Measurements from ENCODE around the gene ETFBKMT. TPM values are rescaled to one million over a fixed set of nuclear protein-coding genes. Genes with fewer than 3 reads are reported as not detected.
"Not testable (repeated sequence)": the region's sequence is repeated elsewhere in the genome, so short reads cannot be mapped to it uniquely, and the experiment has no call there.

The ETFBKMT gene
- total RNA-seq, 6 experiments from 2014 or later = 1.5 to 6.9 (median 4.1) TPM

- no peaks in the 10 kb centered on the region for H3K9me3 ChIP-seq
- TF ChIP-seq CTCF (IDR thresholded peaks at IDR 0.05) (no peak), POLR2A (IDR thresholded peaks at IDR 0.05) (no peak)
- intact Hi-C loops (cut with DNase I) = no loop called here
- no peaks in the 10 kb centered on the region for H3K27me3 ChIP-seq
- peaks cover 0 to 19% (median 4%) of the 10 kb centered on the region in 4 donors for H3K4me1 ChIP-seq
- H3K36me3 ChIP-seq = no peaks in the 10 kb centered on the region
- no peak for DNase-seq
- ATAC-seq = peak in 1 of 4 donors; percentile 9
- H3K27ac ChIP-seq = peak overlapping the region; percentile 17 to 57 (median 27)
- WGBS (ENCODE audit: insufficient coverage, low coverage, low lambda C conversion rate, missing lambda C conversion rate) = 29% methylated on average over 4 of the region's 4 CpGs
- no peak overlapping the region for H3K4me3 ChIP-seq
Measured at GRCh38 chr12:31663576-31663975, 4.1 kb downstream of the ETFBKMT start.

DNA sequence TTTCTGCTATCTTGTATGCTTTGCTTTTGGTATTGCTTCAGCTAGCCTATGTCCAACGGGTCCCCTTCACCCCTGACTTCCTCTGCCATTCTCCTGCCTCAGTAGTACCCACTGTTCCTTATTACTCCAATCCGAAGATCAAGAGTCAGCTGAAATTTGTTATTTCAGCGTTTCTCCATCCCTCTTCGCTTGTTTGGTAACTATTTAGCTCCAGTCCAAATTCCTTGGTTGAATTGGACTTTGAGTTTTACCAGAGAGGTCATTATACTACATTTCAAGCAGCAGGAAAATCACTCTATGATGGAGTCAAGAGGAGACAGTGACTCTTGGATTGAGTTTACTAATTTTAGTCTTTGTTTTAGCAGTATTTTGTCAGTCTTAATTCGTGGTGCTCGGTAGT, 4.5 kb downstream of the ETFBKMT start:
- peak overlapping the region; percentile 6 to 57 (median 27) for H3K27ac ChIP-seq
- no peak overlapping the region for H3K4me3 ChIP-seq

GRCh38 chr12:31669020-31669419, 9.5 kb downstream of the ETFBKMT start:
- no peak for DNase-seq
- Histone ChIP-seq H3K4me1 (peaks cover 0 to 19% (median 7%) of the 10 kb centered on the region in 4 donors), H3K36me3 (no peaks in the 10 kb centered on the region), H3K27me3 (no peaks in the 10 kb centered on the region), H3K9me3 (peaks cover 0 to 4% (median 0%) of the 10 kb centered on the region in 4 donors), H3K4me3 (no peak overlapping the region), H3K27ac (no peak overlapping the region)
- intact Hi-C loops (cut with DNase I) = no loop called here
- ATAC-seq = no peak
- TF ChIP-seq CTCF (IDR thresholded peaks at IDR 0.05) (no peak), POLR2A (IDR thresholded peaks at IDR 0.05) (no peak)

More for the DNA sequence above, 4.5 kb downstream of the ETFBKMT start:
- DNase-seq (no peak), ATAC-seq (peak; percentile 54 to 67 (median 64))
- Histone ChIP-seq H3K4me1 (peaks cover 0 to 19% (median 4%) of the 10 kb centered on the region in 4 donors), H3K27me3 (no peaks in the 10 kb centered on the region), H3K36me3 (no peaks in the 10 kb centered on the region), H3K9me3 (peaks cover 0 to under 1% (median 0%) of the 10 kb centered on the region in 4 donors)
- TF ChIP-seq POLR2A (IDR thresholded peaks at IDR 0.05) = no peak
- no peak for TF ChIP-seq CTCF (IDR thresholded peaks at IDR 0.05)
- intact Hi-C loops (cut with DNase I) = no loop called here
- 35% methylated on average over 6 of the region's 6 CpGs for WGBS (ENCODE audit: insufficient coverage, low coverage, low lambda C conversion rate, missing lambda C conversion rate)

GRCh38 chr12:31669582-31669981, 10.1 kb downstream of the ETFBKMT start:
- H3K27ac ChIP-seq; H3K27me3 ChIP-seq; H3K9me3 ChIP-seq; DNase-seq; H3K4me3 ChIP-seq; intact Hi-C loops (cut with DNase I); H3K36me3 ChIP-seq: not testable (repeated sequence)
- WGBS (ENCODE audit: insufficient coverage, low coverage, low lambda C conversion rate, missing lambda C conversion rate) = 47% methylated on average over 1 of the region's 2 CpGs
- peak; percentile 54 to 67 (median 58) for ATAC-seq
- H3K4me1 ChIP-seq = peaks cover 0 to 14% (median 7%) of the 10 kb centered on the region in 4 donors

DNA sequence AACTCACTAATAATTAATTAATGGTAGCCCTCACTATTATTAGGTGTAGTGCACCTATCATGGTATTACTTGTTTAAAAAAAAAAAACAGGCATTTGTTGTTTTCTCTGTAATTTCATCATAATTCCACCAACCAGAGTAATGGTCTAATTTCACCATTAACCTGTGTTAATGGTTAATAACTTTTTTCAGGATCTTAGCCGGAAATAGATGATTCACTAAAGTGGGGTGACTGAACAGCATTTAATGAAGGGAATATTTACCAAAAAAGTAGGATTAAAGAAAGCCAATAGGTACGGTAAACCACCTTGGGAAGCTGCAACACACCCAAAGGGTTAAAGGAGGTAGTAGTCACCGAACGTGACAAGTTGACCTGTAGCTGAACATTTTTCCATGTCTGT, 13.0 kb downstream of the ETFBKMT start:
- H3K27ac ChIP-seq = no peak overlapping the region
- no peaks in the 10 kb centered on the region for H3K27me3 ChIP-seq
- no peaks in the 10 kb centered on the region for H3K36me3 ChIP-seq
- ATAC-seq (peak in 1 of 4 donors; percentile 40), DNase-seq (no peak)
- H3K4me3 ChIP-seq = no peak overlapping the region
- WGBS (ENCODE audit: insufficient coverage, low coverage, low lambda C conversion rate, missing lambda C conversion rate) = 66% methylated on average over 4 of the region's 4 CpGs
- intact Hi-C loops (cut with DNase I) = no loop called here
- H3K4me1 ChIP-seq = peaks cover 0 to 14% (median 5%) of the 10 kb centered on the region in 4 donors
- TF ChIP-seq POLR2A (IDR thresholded peaks at IDR 0.05) = no peak
- TF ChIP-seq CTCF (IDR thresholded peaks at IDR 0.05) = no peak
- peaks cover 0 to 4% (median 0%) of the 10 kb centered on the region in 4 donors for H3K9me3 ChIP-seq

Data from right lobe of liver (tissue), 6 donors.